ENCODE data around the gene TMEM41B. TPM values are rescaled to one million over a fixed set of nuclear protein-coding genes. Genes with fewer than 3 reads are reported as not detected.

Gene TMEM41B
- total RNA-seq, 1 experiment from 2014 or later, result 67.2 TPM

GRCh38 chr11:9285850-9286587 lies 28.4 kb downstream of the TMEM41B start:
- TF ChIP-seq EGR1 (IDR thresholded peaks at IDR 0.05; ENCODE audit: low read depth) (no peak), JUND (IDR thresholded peaks at IDR 0.05) (no peak), CBX3 (IDR thresholded peaks at IDR 0.05; ENCODE audit: low read depth) (no peak), YY1 (IDR thresholded peaks at IDR 0.05; ENCODE audit: extremely low read depth, insufficient replicate concordance, low read depth, low read length) (no peak)
- RAD21 ChIA-PET (ENCODE audit: low non-redundant PET in 1 of 2, low total read pairs in 2 of 2, uncharacterized antibody in 2 of 2, unreplicated experiment in 2 of 2), result no interaction called here
- H4K20me1 ChIP-seq (ENCODE audit: insufficient read depth), result no peaks in the 10 kb centered on the region
- ATAC-seq, result no peak
- H3K4me1 ChIP-seq (ENCODE audit: control insufficient read depth in 1 of 2, insufficient read depth in 2 of 2, low read length in 2 of 2), result no peaks in the 10 kb centered on the region; a peak in 1 of 4 replicates
- intact Hi-C loops (cut with micrococcal nuclease), result loop anchor here (10.0 kb wide), 1 partner anchor 129 kb away; no protein-coding TSS in a partner anchor
- no peak for DNase-seq (ENCODE audit: low read depth, low spot score)
- H3K27ac ChIP-seq (ENCODE audit: low read depth, low read length), result no peak overlapping the region
- H3K9ac ChIP-seq (ENCODE audit: low read length), result no peak overlapping the region
- H2AFZ ChIP-seq (ENCODE audit: low read depth, low read length, poor library complexity, severe bottlenecking), result no peak overlapping the region
- CTCF ChIA-PET, result no interaction called here
- POLR2A ChIA-PET, result no interaction called here
- H3K36me3 ChIP-seq (ENCODE audit: control insufficient read depth in 1 of 2, insufficient read depth in 2 of 2, low read length in 2 of 2), result peaks cover 6 to 8% of the 10 kb centered on the region in 2 experiments; a peak in 3 of 4 replicates
- no peak overlapping the region for H3K4me3 ChIP-seq (replicated peaks in 1 of 2; ENCODE audit: low read depth in 1 of 2, low read length in 2 of 2)
- H3K27me3 ChIP-seq (ENCODE audit: insufficient read depth, low read length), result no peaks in the 10 kb centered on the region
- H3K4me2 ChIP-seq (ENCODE audit: low read length), result no peak overlapping the region
- no TSS peak for BruUV-seq (replicated peaks)
- H3K9me2 ChIP-seq (ENCODE audit: insufficient read depth), result no peaks in the 10 kb centered on the region
- H3K9me3 ChIP-seq (ENCODE audit: control insufficient read depth in 1 of 2, insufficient read depth in 1 of 2, low read depth in 1 of 2, low read length in 2 of 2), result no peaks in the 10 kb centered on the region
- H3K79me2 ChIP-seq (ENCODE audit: insufficient read depth, low read length), result no peaks in the 10 kb centered on the region

DNA sequence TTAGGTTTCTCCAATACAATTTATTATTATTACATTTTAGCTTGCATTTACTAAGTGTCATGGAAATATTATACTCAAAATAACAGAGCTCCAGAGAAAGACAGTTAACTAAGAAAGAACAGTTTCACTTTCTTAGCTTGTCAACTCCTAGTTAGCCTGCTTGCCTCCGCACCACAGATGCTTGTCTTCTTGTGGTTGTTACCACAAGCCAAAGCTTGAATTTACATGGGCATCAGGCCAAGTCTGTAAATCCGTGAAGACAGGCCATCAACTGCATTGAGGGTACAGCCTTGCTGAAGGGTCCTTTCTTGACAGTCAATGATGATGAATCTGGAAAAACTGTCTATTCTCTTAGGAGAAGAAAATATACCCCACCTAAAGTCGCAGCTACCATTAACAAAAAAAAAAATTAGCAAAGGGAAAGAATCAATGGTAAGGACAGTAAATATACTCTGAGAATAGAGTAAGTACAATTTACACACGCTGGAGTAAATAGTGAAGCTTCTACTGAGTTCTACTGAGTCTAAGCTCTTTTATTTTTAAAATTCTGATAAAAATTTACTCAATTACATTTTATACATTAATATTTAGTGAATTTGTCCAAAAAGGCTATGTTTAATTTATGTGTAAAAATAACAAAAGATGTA lies 33.6 kb downstream of the TMEM41B start:
- intact Hi-C loops (cut with micrococcal nuclease), result loop anchor here (10.0 kb wide), 1 partner anchor 134 kb away; no protein-coding TSS in a partner anchor
- no peaks in the 10 kb centered on the region for H3K9me2 ChIP-seq (ENCODE audit: insufficient read depth)
- no peaks in the 10 kb centered on the region for H3K79me2 ChIP-seq (ENCODE audit: insufficient read depth, low read length)
- CTCF ChIA-PET, result interaction anchor here (1.0 kb wide), 1 partner anchor 34 kb away, joined by 3 read pairs; the partner anchor contains the start of gene TMEM41B
- no peaks in the 10 kb centered on the region for H4K20me1 ChIP-seq (ENCODE audit: insufficient read depth)
- H3K9me3 ChIP-seq (ENCODE audit: control insufficient read depth in 1 of 2, insufficient read depth in 1 of 2, low read depth in 1 of 2, low read length in 2 of 2), result no peaks in the 10 kb centered on the region
- RAD21 ChIA-PET (ENCODE audit: low non-redundant PET in 1 of 2, low total read pairs in 2 of 2, uncharacterized antibody in 2 of 2, unreplicated experiment in 2 of 2), result interaction anchor here in 1 of 2 experiments (0.5 to 0.6 kb wide), 2 partner anchors 45 to 477 kb away, joined by 3 read pairs; no protein-coding TSS in a partner anchor
- no peak overlapping the region for H3K4me2 ChIP-seq (ENCODE audit: low read length)
- no peak overlapping the region for H3K4me3 ChIP-seq (replicated peaks in 1 of 2; ENCODE audit: low read depth in 1 of 2, low read length in 2 of 2)
- peaks cover 0 to 5% of the 10 kb centered on the region in 2 experiments; a peak in 2 of 4 replicates for H3K4me1 ChIP-seq (ENCODE audit: control insufficient read depth in 1 of 2, insufficient read depth in 2 of 2, low read length in 2 of 2)
- no peak for TF ChIP-seq ELF1 (IDR thresholded peaks at IDR 0.05; ENCODE audit: borderline replicate concordance, low read depth)
- H3K36me3 ChIP-seq (ENCODE audit: control insufficient read depth in 1 of 2, insufficient read depth in 2 of 2, low read length in 2 of 2), result peaks cover 6 to 10% of the 10 kb centered on the region in 2 experiments
- no peaks in the 10 kb centered on the region for H3K27me3 ChIP-seq (ENCODE audit: insufficient read depth, low read length)
- H3K27ac ChIP-seq (ENCODE audit: low read depth, low read length), result no peak overlapping the region
- no peak overlapping the region for H3K9ac ChIP-seq (ENCODE audit: low read length)
- no peak overlapping the region for H2AFZ ChIP-seq (ENCODE audit: low read depth, low read length, poor library complexity, severe bottlenecking)
- ATAC-seq, result no peak
- DNase-seq (ENCODE audit: low read depth, low spot score), result no peak
- no TSS peak for BruUV-seq (replicated peaks)
- POLR2A ChIA-PET, result interaction anchor here (1.3 kb wide), 1 partner anchor 180 kb away, joined by 3 read pairs; the partner anchor contains the start of gene ZNF143

All from HCT116 (cell line).